ENCODE measurements around the gene CDH3.

CDH3 gene

DNA sequence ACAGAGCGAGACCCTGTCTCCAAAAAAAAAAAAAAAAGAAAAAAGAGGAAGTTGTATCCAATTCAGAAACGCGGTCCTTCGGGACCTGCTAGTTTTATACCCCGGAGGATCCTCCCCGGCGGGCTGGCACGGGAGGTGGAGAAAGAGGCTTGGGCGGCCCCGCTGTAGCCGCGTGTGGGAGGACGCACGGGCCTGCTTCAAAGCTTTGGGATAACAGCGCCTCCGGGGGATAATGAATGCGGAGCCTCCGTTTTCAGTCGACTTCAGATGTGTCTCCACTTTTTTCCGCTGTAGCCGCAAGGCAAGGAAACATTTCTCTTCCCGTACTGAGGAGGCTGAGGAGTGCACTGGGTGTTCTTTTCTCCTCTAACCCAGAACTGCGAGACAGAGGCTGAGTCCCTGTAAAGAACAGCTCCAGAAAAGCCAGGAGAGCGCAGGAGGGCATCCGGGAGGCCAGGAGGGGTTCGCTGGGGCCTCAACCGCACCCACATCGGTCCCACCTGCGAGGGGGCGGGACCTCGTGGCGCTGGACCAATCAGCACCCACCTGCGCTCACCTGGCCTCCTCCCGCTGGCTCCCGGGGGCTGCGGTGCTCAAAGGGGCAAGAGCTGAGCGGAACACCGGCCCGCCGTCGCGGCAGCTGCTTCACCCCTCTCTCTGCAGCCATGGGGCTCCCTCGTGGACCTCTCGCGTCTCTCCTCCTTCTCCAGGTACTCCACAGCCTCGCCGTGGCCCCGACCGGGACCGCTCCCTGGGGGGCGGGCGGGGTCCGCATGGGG lies at the start of gene CDH3:
TSS of gene CDH3 (plus strand) at position 596 of the 779 bp plus-strand sequence. CDS start at position 666, 70 bp downstream.
- in situ Hi-C loops (cut with MboI; ENCODE audit: low sequenced_read_pairs) = no loop called here

DNA sequence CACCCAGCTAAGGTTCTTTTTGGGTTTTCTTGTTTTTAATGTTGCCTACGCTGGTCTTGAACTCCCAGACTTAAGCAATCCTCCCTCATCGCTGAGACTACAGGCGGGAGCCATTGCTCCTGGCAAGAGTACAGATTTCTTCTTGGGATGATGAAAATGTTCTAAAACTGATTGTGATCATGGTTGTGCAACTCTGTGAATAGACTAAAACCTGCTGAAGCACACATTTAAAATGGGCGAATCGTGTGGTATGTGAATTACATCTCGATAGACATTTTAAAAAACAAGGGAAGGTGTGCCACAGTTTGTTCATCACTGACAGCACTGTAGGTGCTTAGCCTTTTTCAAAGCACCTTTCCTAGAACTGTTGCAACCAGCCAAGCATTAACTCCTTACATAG lies 48.8 kb upstream of the CDH3 start:
- in situ Hi-C loops (cut with MboI; ENCODE audit: low sequenced_read_pairs) = no loop called here

DNA sequence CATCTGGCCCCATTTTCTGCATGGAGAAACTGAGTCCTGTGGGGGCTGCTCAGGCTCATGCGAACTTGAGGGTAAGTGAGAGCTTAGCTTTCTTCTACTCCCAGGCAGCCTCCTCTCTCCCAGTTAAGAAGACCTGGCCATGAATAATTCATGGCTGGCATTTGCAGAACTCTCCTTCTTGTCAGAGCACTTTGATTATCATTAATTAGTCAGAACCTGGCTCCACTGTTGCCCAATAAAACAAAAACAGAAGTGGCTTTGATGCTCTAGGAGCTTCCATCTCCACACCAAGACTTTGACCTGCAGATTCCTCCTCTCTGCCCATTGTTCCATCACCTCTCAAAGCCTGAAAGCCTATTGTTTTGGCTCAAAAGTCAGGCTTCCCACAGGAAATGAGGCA lies 45.5 kb upstream of the CDH3 start:
- in situ Hi-C loops (cut with MboI; ENCODE audit: low sequenced_read_pairs) = no loop called here

DNA sequence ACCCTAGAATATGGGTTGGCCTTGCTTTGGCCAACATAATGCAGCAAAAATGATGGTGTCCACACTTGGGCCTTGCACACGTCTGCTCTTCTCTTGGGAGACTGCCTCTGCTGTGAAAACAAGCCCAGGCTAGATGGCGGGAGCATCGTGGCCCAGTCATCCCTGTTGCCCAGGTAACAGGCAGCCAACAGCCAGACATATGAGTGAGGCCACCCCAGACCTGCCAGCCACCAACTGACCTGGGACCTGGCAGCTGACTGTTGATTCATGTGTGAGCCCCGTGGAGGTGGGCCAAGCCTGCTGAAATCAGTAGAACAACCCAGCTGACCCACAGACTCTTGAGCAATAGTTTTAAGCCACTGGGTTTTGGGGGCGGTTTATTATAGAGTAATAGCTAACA lies 39.4 kb upstream of the CDH3 start:
- in situ Hi-C loops (cut with MboI; ENCODE audit: low sequenced_read_pairs) = no loop called here

DNA sequence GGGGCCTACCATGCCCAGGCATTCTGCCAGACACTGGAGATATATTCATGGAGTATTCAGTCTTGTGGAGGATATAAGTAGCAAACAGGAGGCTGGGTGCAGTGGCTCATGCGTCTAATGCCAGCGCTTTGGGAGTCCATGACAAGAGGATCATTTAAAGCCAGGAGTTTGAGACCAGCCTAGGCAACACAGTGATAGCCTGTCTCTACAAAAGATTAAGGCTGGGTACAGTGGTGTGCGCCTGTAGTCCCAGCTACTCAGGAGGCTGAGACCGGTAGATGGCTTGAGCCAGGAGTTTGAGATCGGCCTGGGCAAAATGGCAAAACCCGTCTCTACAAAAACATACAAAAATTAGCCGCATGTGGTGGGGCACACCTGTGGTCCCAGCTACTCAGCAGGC lies 37.7 kb upstream of the CDH3 start:
- in situ Hi-C loops (cut with MboI; ENCODE audit: low sequenced_read_pairs) = no loop called here

DNA sequence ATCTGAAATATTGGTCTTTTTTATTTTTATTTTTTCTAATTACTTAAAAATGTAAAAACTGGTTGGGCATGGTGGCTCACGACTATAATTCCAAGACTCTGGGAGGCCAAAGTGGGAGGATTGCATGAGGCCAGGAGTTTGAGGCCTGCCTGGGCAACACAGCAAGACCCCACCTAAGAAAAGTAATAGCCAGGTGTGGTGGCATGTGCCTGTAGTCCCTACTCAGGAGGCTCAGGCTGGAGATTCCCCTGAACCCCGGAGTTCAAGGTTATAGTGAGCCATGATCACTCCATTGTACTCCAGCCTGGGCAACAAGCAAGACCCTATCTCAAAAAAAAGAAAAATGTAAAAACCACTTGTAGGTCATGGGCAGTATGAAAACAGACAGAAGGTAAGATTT lies 36.8 kb upstream of the CDH3 start:
- in situ Hi-C loops (cut with MboI; ENCODE audit: low sequenced_read_pairs) = no loop called here

DNA sequence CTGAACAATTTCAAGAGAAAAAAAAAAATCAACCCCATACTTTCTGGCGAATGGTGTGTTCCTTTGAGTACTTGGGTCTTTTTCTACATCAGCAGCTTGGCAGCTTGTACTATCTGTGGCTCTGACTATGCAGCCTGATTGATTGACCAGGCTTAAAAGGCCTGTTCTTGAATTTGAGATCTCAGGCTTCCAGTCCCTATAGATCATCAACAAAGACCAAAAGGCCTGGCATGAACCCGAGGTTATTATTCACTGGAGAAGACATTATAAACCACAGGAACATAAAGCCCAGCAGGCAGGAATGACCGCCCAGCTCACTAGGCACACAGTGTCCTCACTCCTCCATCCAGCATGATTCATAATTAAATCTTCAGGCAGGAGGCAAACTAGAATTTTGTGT lies 32.1 kb upstream of the CDH3 start:
- in situ Hi-C loops (cut with MboI; ENCODE audit: low sequenced_read_pairs) = no loop called here

DNA sequence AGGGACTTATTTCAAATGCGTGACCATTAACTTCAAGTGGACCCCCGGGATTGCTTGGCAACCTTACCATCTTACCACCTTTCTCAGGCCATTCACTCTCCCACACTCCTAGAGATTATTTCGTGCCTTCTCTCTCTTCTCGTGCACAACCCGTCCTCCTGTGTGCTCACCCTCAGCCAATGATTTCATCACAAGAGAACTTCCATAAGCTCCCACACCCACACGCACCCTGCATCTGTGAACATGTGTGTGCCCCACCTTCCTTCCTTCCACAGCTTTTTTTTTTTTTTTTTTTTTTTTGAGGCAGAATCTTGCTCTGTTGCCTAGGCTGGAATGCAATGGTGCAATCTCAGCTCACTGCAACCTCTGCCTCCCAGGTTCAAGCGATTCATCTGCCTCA lies 27.4 kb upstream of the CDH3 start:
- in situ Hi-C loops (cut with MboI; ENCODE audit: low sequenced_read_pairs) = no loop called here

DNA sequence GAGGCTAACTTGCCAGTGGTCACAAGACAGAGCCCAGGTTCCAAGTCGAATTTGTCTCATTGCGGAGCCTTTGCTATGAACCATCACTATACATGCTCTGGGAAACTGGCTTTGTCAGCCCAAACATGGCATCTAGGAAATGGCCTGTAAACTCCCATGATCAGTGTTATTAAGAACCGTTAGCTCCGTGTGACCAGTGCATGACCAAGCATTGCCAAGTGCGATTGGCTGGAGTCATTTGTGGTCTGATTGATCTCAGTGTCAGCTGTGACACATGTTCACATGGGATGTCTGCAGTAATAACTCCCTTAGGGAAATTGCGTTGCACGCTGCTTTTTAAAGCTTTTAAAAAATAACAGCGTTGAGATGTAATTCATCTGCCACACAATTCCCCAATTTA lies 18.6 kb upstream of the CDH3 start:
- in situ Hi-C loops (cut with MboI; ENCODE audit: low sequenced_read_pairs) = no loop called here

DNA sequence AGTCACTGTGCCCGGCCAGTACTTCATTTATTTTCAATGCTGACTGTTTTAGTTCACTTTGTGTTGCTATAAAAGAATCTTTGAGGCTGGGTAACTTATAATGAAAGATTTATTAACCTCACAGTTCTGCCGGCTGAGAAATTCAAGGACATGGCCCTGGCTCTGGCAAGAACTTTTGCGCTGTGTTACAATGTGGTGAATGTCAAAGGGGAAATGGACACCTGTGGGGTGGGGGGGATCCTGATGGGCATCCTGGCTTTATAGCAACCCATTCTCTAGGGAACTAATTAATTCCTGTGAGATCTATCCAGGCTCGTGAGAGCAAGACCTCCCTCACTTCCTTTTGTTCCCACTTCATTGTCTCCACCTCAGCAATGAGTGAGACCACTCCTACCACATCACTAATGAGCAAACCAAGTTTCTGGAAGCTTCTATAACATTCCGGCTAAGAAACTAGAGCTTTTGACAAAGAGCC lies 17.1 kb upstream of the CDH3 start:
- in situ Hi-C loops (cut with MboI; ENCODE audit: low sequenced_read_pairs) = no loop called here

DNA sequence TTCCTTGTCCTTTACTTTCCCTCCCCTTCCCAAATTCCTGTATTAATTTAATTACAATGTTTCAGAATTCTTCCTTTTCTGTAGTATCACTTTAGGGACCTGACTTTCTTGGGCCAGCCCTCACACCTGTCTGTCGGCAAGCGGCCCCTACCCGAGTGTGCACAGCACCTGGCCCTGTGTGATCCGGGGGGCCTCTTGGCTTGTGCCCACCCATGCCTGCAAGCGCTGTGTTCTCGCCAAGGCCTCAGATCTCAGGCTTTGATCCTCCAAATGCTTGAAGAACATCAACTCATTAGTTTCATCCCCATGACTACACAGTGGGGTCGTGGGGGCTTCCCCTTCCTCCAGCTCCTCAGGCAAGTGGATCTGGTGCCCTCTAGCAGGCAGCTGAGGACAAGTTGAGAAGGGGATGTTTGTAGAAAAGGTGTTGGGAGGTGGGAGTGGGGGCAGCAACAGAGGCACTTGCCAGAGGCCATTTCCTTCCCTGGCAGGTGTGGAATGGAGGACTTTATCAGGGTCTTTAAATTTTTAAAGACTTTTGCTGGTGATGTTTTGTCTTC lies 15.7 kb upstream of the CDH3 start:
- in situ Hi-C loops (cut with MboI; ENCODE audit: low sequenced_read_pairs) = no loop called here

DNA sequence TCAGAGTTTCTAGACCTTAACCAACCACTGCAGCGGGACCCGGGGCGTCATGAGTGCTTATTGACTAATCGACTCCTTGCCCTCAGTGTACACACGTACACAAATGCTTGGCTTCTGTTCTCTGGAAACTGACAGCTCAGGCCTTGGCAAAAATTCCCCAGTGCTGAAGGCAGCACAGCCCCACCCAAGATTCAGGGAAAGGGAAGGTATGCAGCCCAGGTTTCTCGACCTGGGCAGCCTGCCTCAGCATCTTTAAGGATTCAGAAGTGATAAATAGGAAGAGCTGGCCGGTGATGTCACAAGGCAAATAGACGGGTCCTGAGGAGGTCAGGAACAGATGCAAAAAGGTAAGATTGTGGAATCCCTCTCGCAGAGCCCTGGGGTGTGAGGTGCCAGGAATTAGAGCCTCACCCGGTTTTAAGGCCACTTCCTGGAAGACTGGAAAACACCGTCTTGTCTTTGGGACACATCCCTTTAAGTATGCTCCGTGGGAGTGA lies 9.0 kb upstream of the CDH3 start:
- in situ Hi-C loops (cut with MboI; ENCODE audit: low sequenced_read_pairs) = no loop called here

DNA sequence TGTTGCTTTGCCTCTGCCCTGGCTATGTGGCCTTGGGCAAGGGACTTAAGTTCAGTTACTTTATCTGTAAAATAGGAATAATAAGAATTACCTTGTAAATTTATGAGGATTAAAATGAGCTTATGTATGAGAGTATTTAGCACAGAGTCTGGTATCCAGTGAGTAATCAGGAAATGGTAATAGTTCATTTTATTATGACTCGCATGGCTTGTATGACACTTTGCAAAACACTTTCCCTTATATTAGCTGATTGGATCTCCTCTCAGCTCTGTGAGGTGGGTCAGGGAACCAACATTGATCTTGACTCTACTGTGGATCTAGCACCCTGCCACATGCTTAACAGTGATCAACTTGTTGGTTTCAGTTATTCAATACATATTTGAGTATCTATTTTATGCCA lies 8.3 kb upstream of the CDH3 start:
- in situ Hi-C loops (cut with MboI; ENCODE audit: low sequenced_read_pairs) = no loop called here

DNA sequence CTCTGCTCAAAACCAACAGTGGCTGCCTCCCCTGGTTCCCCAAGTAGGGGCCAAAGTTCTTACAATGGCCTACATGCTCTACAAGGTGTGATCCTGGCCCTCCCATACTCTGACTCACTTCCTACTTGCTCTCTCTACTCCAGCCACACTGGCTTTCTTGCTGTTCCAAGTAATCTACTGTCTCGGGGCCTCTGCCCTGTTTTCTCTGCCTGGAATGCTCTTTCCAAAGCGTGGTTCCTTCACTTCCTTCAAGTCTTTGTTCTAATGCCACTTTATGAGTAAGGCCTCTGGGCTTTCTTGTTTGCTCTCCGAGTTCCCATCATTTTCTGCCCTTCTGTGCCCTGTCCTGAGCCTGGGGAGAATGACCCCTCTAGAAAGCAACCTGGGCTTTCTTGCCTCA lies 4.1 kb upstream of the CDH3 start:
- in situ Hi-C loops (cut with MboI; ENCODE audit: low sequenced_read_pairs) = no loop called here

DNA sequence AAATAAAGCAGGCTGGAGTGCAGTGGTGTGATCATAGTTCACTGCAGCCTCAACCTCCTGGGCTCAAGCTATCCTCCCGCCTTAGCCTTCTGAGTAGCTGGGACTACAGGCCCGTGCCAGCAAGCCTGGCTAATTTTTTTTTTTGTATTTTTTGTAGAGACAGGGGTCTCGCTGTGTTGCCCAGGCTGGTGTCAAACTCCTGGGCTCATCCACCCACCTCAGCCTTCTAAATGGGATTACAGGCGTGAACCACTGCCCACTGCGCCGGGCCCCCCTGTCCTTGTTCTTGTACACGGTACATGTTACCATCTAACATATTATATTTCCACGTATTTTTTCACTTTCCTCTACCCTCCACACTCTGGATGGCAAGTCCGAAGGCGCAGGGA lies 3.1 kb upstream of the CDH3 start:
- in situ Hi-C loops (cut with MboI; ENCODE audit: low sequenced_read_pairs) = no loop called here

DNA sequence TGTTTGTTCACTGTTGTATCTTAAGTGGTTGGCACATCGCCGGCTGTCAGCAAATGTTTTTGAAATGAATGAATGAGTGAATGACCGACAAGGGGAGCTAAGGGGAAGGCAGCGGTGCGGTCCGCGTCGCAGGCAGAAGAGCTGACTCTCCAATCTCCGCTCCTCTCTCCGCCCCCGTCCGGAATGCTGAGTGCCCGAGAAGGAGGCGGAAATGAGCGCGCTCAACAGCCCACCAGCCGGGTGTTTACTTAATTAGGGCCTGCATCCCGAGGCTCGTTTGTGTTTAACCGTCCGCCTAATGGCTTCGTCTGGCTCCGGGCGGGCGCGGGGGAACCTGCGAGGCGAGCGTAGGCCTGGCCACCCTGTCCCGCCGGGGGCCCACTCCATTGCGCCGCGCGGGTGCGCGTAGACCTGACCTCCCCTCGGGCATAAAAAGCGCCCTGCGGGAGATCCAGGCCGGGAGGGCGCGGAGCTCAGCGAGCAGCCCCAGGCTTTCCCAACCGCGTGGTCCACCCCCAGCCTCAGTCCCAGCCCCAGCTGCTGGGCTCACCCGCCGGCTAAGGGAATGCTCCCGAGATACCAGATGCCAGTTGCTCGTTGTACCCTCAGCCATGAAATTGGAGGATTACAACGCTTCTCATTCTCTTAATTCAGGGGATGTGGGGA lies 2.5 kb upstream of the CDH3 start:
- in situ Hi-C loops (cut with MboI; ENCODE audit: low sequenced_read_pairs) = no loop called here

DNA sequence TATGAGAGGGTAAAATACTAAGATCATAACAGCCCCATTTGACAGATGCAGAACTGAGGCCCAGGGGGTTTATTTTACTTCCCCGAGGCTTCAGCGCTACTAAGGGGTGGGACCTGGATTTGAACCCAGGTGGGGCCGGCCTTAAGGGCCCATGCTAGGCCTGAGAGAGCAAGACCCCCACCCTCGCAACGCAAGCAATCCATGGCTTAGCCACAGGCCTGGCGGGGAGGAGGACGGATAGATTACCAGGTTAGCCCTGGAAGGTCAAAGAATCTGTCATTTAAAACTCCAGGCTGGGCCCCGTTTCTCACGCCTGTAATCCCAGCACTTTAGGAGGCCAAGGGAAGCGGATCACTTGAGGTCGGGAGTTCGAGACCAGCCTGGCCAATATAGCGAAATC lies 1.9 kb upstream of the CDH3 start:
- in situ Hi-C loops (cut with MboI; ENCODE audit: low sequenced_read_pairs) = no loop called here

DNA sequence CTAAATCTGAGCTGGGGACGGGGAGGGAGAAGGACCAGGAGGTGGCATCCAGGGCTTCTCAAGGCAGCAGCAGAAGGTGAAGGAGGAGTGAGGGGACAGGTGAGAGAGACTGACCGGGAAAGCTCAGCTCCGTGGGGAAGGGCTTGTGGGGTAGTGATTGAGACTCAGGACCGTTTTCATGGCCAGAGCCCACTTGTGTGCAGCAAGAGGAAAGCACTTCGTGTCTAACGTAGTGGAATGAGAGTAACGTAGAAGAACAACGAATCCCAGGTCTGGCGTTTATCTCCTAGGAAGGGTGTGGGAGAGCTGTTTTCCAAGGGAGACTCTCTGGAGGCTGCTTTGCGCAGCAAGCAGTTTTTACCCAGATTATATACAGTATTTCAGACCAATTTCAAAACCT lies 1.3 kb upstream of the CDH3 start:
- in situ Hi-C loops (cut with MboI; ENCODE audit: low sequenced_read_pairs) = no loop called here

DNA sequence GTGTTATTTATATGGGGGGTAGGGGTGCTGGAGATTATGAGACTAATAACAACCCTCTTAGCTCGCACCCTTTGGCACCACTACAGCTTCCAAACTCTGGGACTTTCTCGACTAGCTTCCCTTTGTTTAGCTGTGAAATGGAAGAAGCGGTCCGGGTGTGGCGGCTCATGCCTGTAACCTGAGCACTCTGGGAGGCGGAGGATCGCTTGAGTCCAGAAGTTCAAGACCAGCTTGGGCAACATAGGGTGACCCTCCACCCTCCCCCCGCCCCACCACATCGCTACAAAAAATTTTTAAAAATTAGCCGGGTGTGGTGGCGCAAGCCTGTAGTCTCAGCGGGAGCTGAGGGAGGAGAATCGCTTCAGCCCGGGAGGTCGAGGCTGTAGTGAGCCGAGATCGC lies 814 bp upstream of the CDH3 start:
- in situ Hi-C loops (cut with MboI; ENCODE audit: low sequenced_read_pairs) = no loop called here

DNA sequence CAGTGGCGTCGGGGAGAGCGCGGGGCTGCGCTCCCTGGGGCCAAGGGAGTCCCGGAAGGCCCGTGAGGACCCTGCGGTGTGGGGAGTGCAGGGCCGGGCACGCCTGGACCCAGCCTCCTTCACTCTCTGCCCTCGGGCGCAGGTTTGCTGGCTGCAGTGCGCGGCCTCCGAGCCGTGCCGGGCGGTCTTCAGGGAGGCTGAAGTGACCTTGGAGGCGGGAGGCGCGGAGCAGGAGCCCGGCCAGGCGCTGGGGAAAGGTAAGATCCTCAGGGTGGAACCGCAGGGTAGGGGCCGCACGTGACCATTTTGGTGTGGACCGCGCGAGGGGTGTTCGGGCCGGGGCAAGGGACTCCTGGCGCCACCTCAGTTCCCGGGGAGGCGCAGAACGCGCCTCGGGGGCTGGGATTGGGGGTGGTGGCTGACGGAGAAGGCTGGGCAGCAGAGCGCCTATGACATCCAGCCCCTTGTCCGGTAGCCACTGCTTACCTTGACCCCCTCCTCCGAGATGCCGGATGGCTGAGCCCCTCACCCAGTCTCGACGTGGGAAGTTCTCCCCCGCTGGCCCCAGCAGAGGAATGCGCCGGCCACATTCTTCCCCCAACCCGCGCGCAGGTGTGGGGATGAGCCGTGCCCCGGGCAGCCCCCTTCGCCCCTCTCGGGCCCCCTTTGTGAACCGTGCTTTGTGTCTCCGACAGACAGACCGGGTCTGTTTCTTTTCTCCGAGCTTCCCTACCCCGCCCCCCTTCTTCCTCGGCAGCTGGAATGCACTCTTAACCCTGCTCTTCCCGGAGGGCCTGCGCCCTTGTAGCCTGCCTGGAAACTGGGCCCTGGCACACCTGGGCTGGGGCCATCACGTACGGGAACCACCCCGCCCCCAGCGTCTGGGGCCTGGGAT lies 631 bp downstream of the CDH3 start:
- in situ Hi-C loops (cut with MboI; ENCODE audit: low sequenced_read_pairs) = no loop called here

All from HL-60/S4 treated with phorbol 12-myristate 13-acetate at 8.2 ng/mL for 4 days and 3 days (cell line).